Gastroesophageal sphincter (tissue), 4 donors: ENCODE data around the gene PCDHB4. TPM values are rescaled to one million over a fixed set of nuclear protein-coding genes. Genes with fewer than 3 reads are reported as not detected.
"Not testable (repeated sequence)": the region's sequence is repeated elsewhere in the genome, so short reads cannot be mapped to it uniquely, and the experiment has no call there.

Source experiments
- ATAC-seq: fragments of 150-250 bp; one replicate; pipeline ENCODE4 v1.9.1; 2016; ENCODE audit warnings: mild to moderate bottlenecking, moderate library complexity
- H3K27ac ChIP-seq, 4 donors: fragments of 200-600 bp; sonication (generic) in 3 of 4; 1 replicate in 3 of 4; 2 replicates in 1 of 4; pipeline ENCODE4 v1.5.1; 2016 to 2019
- H3K27me3 ChIP-seq: fragments of 200-600 bp; sonication (generic); one replicate; pipeline ENCODE4 v1.5.1; 2019
- H3K36me3 ChIP-seq, 2 donors: fragments of 200-600 bp; sonication (generic); one replicate each; pipeline ENCODE4 v1.5.1; 2019; ENCODE audit warnings: control low read depth in 1 of 2
- H3K4me1 ChIP-seq, 3 donors: fragments of 200-600 bp; sonication (generic); 1 replicate in 2 of 3; 2 replicates in 1 of 3; pipeline ENCODE4 v1.5.1; 2016 to 2019; ENCODE audit warnings: control low read depth in 2 of 3
- H3K4me3 ChIP-seq, 2 donors: fragments of 200-600 bp; sonication (generic); one replicate each; pipeline ENCODE4 v1.5.1; 2019; ENCODE audit warnings: mild to moderate bottlenecking in 1 of 2, moderate library complexity in 1 of 2
- H3K9me3 ChIP-seq, 3 donors: fragments of 200-600 bp; sonication (generic); one replicate each; pipeline ENCODE4 v1.5.1; 2017 to 2019; ENCODE audit warnings: control low read depth in 2 of 3
- CTCF ChIP-seq, 4 experiments: fragments of 200-600 bp in 2 of 4; fragments of 450-650 bp in 2 of 4; sonication (generic) in 1 of 4; IDR thresholded peaks; one replicate each; pipeline ENCODE4 v1.5.1; 2017 to 2019; ENCODE audit warnings: antibody characterized with exemption in 4 of 4, mild to moderate bottlenecking in 2 of 4, moderate library complexity in 2 of 4
- EP300 ChIP-seq: sonication (generic); formaldehyde crosslinking; IDR thresholded peaks from one replicate; pipeline ENCODE4 v1.6.1; 2017; ENCODE audit warnings: antibody characterized with exemption, mild to moderate bottlenecking
- POLR2A ChIP-seq, 2 donors: fragments of 450-650 bp; IDR thresholded peaks; one replicate each; pipeline ENCODE4 v1.6.1; 2017; ENCODE audit warnings: antibody characterized with exemption in 2 of 2, mild to moderate bottlenecking in 2 of 2, moderate library complexity in 1 of 2
- POLR2AphosphoS5 ChIP-seq: sonication (generic); formaldehyde crosslinking; IDR thresholded peaks from one replicate; pipeline ENCODE4 v1.6.1; 2017; ENCODE audit warnings: antibody characterized with exemption
- WGBS, 2 donors: methylation state at CpG; one replicate each; pipeline ENCODE4 v1.1.5; 2018; ENCODE audit warnings: low coverage in 1 of 2; 5-methylcytosine and 5-hydroxymethylcytosine counted together
- total RNA-seq, 4 donors: library from RNA; depleted of rRNA; stranded (reverse); fragments of >200 nt; gene quantifications; one replicate each; pipeline ENCODE4 v1.1.0, GENCODE V29; 2016

PCDHB4 gene
- total RNA-seq, 4 donors from 2014 or later, result 2.8 to 5.6 (median 4.8) TPM

- TF ChIP-seq POLR2A (IDR thresholded peaks at IDR 0.05), result no peak
- TF ChIP-seq CTCF (IDR thresholded peaks at IDR 0.05), result peak in 3 of 4 experiments; percentile 22 to 48 (median 26)
- TF ChIP-seq EP300, result no peak
- no peak for TF ChIP-seq POLR2AphosphoS5
- 13 to 15% methylated on average over 18 to 22 of the region's 22 CpGs for WGBS, 2 donors
- no peak for ATAC-seq
- no peaks in the 10 kb centered on the region for H3K4me1 ChIP-seq
- peak within 1 kb of the TSS; percentile 34 to 43 for H3K4me3 ChIP-seq
- no peaks in the 10 kb centered on the region for H3K36me3 ChIP-seq
- H3K27ac ChIP-seq, result peak within 1 kb of the TSS in 1 of 4 donors; percentile 14
- peaks cover 0 to 89% (median 2%) of the 10 kb centered on the region in 3 donors for H3K9me3 ChIP-seq
- peaks cover 18% of the 10 kb centered on the region for H3K27me3 ChIP-seq
Measured at GRCh38 chr5:141135030-141135717, 13.6 kb downstream of the PCDHB4 start, which contains the start of gene PCDHB5. PCDHB5 (plus strand) TSS chr5:141135206; CDS start chr5:141135435, 229 bp downstream.

- Histone ChIP-seq H3K9me3 (peaks cover 0 to 89% (median 2%) of the 10 kb centered on the region in 3 donors), H3K27ac (no peak overlapping the region), H3K4me1 (no peaks in the 10 kb centered on the region), H3K36me3 (no peaks in the 10 kb centered on the region), H3K27me3 (peaks cover 18% of the 10 kb centered on the region), H3K4me3 (peak overlapping the region; percentile 34 to 43)
- no peak for ATAC-seq
- 54 to 65% methylated on average over 19 of the region's 19 CpGs for WGBS, 2 donors
- TF ChIP-seq CTCF (IDR thresholded peaks at IDR 0.05) (no peak), POLR2AphosphoS5 (no peak), EP300 (no peak), POLR2A (IDR thresholded peaks at IDR 0.05) (no peak)
Measured at GRCh38 chr5:141135718-141136266, 14.2 kb downstream of the PCDHB4 start.

GRCh38 chr5:141137346-141137745 is 15.7 kb downstream of the PCDHB4 start:
- not testable (repeated sequence) for ATAC-seq
- peaks cover 0 to 96% (median 2%) of the 10 kb centered on the region in 3 donors for H3K9me3 ChIP-seq
- 83% methylated on average over 5 of the region's 34 CpGs; no CpG with 5 or more reads in 1 of the 2 donors for WGBS, 2 donors

GRCh38 chr5:141149812-141150211 is 28.2 kb downstream of the PCDHB4 start, which contains the start of gene PCDHB6:
PCDHB6 (plus strand) TSS chr5:141150057; CDS start chr5:141150258, 201 bp downstream.
- Histone ChIP-seq H3K36me3 (no peaks in the 10 kb centered on the region), H3K4me3 (peak within 1 kb of the TSS in 1 of 2 donors; percentile 6), H3K27ac (no peak within 1 kb of the TSS), H3K27me3 (peaks cover 43% of the 10 kb centered on the region), H3K9me3 (peaks cover 0 to 89% (median 0%) of the 10 kb centered on the region in 3 donors), H3K4me1 (no peaks in the 10 kb centered on the region)
- WGBS, 2 donors, result 15 to 26% methylated on average over 18 of the region's 18 CpGs
- no peak for TF ChIP-seq POLR2A (IDR thresholded peaks at IDR 0.05)
- TF ChIP-seq POLR2AphosphoS5, result no peak
- TF ChIP-seq CTCF (IDR thresholded peaks at IDR 0.05), result peak in 1 of 4 experiments; percentile 27
- no peak for TF ChIP-seq EP300
- no peak for ATAC-seq

More at GRCh38 chr5:141137346-141137745, 15.7 kb downstream of the PCDHB4 start:
- H3K27ac ChIP-seq, H3K4me1 ChIP-seq, H3K36me3 ChIP-seq, H3K4me3 ChIP-seq: not testable (repeated sequence)
- H3K27me3 ChIP-seq, result peaks cover 18% of the 10 kb centered on the region

- whole genome bisulfite sequencing, 2 donors, result 36 to 64% methylated on average over 8 to 14 of the region's 33 CpGs
- Histone ChIP-seq H3K9me3 (peaks cover 0 to 93% (median 0%) of the 10 kb centered on the region in 3 donors), H3K27ac (no peak overlapping the region), H3K4me1 (no peaks in the 10 kb centered on the region), H3K27me3 (peaks cover 45% of the 10 kb centered on the region), H3K36me3 (no peaks in the 10 kb centered on the region), H3K4me3 (peak overlapping the region in 1 of 2 donors; percentile 6)
- ATAC-seq, result no peak
- TF ChIP-seq POLR2AphosphoS5, result no peak
- no peak for TF ChIP-seq EP300
- no peak for TF ChIP-seq CTCF (IDR thresholded peaks at IDR 0.05)
- TF ChIP-seq POLR2A (IDR thresholded peaks at IDR 0.05), result no peak
Measured at GRCh38 chr5:141150224-141150992, 28.8 kb downstream of the PCDHB4 start.
